NCI-H146 treated with DMSO at 0.1 percent for 48 hours (cell line): ENCODE measurements around the gene SLC17A2.
A peak's percentile ranks its signal among the peaks of the same experiment; 100 is the strongest.

Source experiments
- DNase-seq: peaks from one replicate; lab custom pipeline; 2025; ENCODE audit not compliant: unreplicated experiment; lab: John Stamatoyannopoulos, UW

The SLC17A2 gene

DNA sequence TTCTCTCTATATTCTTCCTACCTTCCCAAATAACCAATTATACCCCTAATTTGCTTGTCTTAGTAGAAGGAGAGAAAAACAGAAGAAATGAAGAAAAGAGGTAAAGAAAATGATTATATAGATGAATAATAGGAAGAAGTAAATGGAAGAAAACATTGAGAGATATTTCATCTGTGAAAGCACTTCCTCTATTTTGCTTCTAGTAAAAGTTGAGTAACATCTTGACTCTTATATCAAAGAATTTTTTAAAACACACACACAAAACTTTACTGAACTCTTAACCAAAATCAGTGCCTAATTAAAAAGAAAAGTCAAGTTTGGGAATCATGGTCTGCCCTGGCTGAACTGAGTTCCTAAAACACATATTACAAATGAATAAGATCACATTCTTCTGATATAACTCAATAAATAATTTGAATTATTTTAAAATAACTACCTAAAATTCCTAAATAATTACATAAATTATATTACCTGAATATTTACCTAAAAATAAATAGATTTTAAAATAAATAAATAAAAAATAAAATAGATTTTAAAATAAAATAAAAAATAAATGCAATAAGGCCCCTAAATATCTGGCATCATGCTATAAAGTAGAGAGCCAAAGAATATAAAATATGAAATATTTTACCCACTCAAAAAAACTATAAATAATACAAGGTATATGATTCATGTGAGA lies 8.8 kb downstream of the SLC17A2 start:
- DNase-seq = no peak

DNA sequence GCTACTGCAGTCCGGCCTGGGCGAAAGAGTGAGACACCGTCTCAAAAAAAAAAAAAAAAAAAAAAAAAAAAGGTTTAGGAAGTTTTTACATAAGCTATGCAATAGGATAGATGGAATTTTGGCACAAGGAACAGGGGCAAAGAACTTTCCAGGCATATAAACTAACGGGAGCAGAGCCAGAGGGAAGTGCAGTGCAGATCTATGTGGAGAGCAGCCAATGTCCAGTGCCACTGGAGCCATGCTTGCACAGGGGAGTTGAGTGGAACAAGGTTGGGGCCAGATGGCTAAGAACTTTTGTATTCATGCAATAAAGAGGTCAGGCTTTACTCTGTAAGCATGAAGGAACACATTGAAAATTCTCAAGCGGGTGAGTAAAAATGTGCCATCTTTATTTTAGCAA lies 10.8 kb downstream of the SLC17A2 start:
- DNase-seq = no peak

DNA sequence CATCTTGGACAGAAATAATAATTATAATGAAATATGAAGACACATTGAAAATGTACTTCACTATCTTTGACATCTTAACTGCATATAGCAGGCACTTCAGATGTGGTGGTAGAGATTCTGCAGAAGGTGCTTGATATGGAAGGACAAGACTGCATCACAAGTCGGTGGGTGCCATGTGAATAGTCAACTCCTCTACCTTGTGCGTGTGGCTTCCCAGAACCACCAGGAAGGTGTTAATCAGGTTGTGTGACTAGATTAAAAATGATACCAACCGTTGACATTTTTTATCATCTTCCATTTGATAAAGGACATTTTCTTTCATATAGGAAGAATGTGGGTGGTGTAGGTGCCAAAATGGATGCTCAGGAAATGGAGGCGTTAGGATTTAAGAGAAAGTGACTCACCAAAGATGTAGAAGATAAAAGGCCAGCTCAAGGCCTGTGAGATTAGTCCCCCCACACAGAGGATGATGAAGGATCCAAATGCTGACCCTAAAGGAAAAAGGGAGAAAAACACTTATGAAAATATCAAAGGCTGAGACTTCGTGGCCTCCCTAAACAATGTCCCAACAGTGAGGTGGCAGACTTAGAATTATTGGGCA lies 12.3 kb downstream of the SLC17A2 start:
- DNase-seq = no peak

DNA sequence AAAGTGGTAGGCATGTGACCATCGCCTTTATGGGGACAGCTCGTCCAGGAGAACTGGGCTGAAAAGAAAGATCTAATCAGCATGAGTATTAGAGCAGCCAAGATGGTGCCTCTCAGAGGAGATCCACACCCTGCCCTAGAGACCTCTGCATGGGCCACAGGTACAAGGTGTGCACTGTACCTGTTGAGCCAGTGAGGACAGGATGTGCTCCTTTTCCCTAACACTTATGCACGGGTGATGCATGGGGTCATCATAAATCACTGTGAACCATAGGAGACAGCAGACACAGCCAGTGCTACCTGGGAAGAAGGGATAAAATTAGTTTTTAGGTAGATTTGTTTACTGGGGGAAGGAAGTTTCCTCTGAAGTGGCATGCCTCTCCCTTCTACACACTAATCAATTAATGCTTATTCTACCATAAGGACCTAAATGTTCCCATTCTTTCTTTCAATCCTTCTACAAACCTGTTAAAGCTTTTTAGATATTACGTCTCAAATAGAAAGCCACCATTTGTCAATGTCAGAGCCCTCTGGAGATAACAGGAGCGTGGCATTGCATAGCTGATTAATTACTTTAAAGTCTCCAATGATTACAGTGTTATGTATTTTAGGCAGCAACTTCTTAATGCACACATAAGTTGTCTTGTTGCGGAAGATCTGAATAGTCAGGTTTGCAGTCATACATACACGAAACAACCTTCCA lies 13.6 kb downstream of the SLC17A2 start:
- DNase-seq = no peak

DNA sequence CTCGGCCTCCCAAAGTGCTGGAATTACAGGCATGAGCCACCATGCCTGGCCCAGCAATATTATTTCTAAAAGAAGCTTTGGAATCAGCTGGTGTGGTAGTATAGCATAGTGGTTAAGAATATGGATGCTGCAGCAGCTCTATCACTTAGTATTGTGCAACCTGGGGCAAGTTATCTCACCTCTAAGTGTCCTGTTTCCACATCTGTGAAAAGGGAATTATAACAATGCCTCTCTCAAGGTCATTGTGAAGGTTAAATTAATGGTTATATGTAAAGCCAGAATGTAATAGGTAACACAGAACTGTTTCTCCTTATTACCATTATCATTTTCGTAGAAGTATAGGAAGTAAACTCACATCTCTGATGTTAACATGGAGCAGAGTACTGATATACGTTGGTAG lies 14.2 kb downstream of the SLC17A2 start:
- no peak for DNase-seq

DNA sequence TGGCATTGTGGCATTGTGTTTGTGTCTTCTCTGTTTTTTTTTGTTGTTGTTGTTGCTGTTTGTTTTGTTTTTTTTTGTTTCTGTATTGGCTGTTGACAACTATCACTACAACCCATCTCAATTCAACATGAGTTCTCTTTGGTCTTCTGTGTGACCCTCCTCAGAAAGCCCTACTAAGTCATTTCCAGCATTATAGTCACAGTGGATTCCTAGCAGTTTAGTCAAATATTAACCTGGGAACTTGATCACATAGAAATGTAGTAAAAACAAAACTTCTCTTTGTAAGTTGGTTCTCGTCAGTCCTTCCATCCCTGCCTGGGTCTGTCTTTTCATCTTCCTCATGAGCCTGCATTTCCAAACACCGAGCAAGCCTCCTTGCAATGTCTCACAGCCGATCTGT lies 16.8 kb downstream of the SLC17A2 start:
- no peak for DNase-seq

DNA sequence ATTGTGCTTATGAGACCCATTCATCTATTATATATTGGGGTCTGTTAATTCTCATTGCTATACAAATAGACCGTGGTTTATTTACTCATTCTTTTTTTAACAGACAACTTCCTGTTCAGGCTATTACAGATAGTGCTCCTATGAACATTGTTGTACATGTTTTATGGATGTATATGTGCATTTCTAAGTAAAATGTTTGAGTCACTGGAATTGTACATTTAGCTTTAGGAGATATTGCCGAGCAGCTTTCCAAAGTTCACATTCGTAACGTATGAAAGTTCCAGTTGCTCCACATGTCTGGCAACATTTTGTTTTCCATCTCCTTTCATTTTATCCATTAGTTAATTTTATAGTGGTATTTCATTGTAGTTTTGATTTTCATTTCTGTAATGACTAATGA lies 19.1 kb downstream of the SLC17A2 start:
- DNase-seq = no peak

DNA sequence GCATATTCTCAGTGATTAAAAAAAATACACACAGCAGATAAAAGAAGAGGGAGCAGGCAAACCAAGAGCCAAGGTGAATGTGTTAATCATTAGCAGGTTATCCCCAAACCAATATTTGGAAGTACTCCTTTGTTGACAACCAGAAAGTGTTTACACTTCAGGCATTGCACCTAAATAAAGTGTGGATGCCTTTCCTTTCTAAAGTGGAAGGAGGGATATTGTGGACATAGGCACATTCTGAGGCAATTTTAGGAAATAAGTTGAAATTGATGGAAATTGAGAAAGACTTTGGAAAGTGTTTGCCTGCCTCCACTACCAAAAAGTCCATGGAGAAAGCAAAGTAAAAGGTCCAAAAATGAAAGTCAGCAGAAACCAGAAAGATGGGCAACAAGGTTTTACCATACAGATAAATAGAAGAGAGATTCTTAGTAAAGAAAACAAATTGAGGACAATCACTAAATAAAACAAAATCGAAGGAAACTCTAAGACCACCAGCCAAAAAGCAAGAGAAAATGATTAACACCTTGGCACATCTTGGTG lies 22.9 kb downstream of the SLC17A2 start:
- DNase-seq = no peak

DNA sequence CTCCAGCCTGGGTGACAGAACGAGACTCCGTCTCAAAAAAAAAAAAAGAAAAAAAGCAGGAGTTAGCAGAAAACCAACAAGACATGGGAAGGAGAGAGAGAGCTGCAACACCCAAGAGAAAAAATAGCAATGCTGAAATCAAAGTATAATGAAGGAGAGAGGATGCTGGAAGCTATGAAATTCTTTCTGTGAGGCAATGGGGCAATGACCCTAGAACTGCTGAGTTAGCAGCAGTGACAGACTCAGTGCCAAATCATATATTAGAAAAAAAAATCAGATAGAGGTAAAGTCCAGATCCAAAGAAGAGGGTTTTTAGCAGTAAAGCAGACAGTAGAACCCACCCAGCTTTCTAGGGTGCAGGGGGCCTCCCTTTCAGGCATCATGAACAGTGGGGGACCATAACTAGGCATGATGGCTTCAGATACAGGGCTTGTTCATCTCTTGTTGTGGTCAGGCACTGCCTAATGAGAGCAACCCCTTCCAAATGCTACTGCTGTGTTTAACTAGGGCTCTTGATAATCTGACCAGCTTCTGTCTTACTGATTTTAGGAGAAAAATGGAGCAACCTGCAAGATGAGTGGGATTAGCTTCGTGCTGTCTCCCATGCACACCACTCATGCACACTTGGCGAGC lies 26.9 kb downstream of the SLC17A2 start:
- DNase-seq = no peak

DNA sequence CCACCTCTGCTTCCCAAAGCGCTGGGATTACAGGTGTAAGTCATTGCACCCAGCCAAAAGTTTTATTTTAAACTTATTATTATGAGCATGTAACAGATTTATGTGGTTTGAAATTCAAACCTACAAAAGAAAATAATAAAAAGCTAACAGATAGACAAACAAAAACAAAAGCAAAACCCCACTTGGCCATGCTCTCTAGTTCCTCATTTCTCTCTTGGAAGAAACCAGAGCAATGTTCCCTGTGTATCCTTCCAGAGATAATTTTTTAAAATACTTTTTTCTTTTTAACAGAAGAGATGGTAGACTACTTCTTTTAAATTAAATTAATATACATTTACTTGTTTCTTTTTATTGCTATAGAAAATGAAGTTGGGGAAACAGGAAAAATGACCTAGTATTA lies 28.4 kb downstream of the SLC17A2 start:
- no peak for DNase-seq

DNA sequence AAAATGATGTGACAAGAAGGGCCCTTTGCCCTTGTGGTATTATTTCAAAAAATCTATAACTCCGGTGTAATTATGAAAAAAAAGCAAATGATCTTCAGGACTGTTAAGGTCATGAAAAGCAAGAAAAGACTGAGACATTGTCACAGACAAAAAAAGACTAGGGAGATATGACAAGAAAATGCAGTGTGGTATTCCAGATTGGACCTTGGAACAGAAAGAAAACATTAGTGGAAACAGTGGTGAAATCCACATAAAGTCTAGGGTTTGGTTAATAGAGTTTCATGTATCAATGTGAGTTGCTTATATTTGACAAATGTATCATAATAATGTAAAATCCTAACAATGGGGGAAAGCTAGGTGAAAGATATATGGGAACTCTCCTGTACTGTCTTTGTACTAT lies 29.6 kb downstream of the SLC17A2 start:
- DNase-seq = no peak

DNA sequence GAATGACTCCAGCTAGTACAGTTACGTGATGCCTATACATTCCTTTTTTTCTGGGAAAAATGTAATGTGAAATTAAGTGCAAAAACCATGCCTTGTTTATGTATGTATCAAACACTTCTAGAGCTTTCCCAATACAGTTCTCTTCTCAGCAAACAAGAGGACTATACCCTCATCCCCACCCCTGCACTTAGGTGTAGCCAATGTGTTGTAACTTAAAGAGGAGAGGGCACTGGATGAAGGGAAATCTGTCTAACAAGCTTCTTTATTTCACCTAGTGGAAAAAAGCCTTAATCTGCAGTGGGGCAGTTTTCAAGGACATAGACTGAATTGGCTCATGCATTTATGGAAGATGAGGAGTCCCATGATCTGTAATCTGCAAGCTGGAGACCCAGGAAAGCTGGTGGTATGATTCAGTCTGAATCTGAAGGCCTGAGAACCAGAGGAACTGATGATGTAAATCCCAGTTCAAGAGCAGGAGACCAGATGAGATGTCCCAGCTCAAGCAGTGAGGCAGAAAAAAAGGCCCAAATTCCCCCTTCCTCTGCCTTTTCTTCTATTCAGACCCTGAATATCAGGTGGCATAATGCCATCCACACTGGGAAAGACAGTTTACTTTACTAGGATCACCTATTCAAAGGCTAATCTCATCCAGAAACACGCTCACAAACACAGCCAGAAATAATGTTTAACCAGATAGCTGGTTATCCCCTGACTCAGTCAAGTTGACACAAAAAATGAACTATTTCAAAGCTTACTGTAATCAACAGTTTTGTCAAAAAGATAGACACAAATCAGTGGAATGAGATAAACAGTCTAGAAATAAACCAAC lies 30.7 kb downstream of the SLC17A2 start:
- no peak for DNase-seq

DNA sequence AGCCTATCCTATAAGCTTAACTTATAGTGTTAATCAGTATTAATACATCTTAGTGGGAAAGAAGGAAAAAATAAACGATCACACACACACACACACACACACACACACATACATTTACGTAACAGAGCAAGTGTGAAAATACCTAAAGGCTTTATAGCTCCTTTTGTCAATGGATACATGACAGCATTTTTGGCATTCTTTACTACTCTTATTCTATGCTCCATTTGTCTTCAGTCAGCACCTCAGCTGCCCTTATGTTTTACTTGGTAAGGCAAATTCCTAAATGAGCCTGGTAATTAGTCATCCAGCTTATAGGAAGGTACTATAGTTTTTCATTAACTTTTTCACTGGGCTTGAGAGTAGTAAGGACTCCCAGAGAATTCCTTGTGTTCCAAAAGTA lies 31.4 kb downstream of the SLC17A2 start:
- DNase-seq = no peak

DNA sequence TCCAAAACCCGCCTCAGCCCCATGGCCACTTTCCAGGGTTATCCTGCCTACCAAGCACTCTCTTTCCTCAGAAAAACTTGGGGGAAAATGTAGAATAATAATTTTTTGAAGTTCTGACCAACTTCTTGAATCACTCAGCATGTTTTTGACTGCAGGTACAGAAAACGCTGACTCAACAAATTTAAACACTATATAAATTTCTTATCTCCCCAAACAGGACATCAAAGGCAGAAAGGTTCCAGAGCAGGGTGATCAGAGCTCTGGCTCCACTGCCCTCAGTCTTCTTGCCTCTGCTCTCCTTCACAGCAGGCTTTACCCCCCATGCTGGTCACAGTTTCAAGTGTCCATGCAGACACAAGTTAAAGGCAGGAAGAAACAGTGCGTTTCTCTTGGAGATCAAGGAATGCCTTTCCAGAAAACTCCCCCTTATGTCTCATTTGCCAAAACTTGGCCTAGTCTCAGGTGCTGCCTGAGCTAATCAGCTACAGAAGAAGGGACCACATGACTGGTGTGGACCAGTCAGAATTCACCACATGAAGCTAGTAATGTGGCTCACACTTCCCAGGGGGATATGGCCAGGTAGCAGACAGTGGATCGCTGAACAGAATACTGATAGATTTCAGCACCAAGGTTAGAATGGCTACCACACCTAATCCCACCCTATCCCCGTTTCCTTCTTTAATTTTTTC lies 32.1 kb downstream of the SLC17A2 start:
- no peak for DNase-seq

DNA sequence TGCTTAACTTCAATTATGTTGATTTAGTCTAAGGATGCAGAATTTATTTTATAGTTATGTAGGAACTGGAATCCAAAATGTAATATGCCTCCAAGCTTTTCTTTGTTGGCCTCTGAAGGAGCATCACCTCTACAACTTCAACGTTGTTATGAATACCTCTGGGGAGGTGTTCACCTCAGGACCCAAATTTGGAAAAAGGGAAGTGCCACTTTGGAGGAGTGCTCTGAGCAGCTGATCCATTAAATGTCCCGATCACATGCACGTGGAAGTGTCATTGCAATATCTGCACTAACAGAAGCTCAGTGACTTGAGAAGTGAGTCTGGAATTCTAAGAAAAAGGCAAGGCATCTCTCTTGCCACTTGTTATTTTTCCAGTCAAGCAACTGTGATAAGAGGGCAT lies 34.2 kb downstream of the SLC17A2 start:
- DNase-seq = no peak

DNA sequence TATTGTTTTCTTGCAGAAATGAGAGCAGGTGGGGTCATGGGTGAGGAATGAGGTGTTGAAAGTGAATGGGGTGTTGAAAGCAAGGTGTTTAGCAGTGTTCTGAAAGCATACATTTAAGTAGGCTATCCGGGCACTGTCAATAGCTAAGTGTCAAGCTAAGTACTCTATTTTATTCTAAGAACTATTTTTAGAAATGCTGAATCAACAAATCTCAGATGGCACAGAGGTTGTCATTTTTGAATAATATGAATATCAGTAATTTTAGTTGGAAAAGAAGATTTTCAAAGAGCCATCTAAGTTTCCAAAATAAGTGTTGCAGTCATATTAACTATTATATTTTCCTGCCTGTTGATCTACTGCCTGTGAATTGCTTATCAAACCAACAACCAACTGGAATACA lies 34.7 kb downstream of the SLC17A2 start:
- DNase-seq = no peak

DNA sequence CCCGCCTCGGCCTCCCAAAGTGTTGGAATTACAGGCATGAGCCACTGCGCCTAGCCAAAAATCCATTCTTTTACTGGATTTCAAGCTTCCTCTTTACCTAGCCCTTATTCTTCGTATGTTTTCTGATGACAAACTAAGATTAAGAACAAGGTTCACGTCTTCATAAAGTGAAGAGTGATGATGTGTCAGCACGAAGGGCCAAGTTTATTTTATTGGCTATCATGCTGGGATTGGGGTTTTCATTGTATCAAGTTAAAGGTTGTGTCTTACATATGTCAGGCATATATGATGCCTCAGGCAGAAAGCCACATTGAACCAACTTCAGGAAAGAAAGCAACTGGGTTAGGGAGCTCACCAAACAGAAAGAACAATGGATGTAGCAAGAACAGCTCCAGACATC lies 36.7 kb downstream of the SLC17A2 start:
- DNase-seq = no peak

DNA sequence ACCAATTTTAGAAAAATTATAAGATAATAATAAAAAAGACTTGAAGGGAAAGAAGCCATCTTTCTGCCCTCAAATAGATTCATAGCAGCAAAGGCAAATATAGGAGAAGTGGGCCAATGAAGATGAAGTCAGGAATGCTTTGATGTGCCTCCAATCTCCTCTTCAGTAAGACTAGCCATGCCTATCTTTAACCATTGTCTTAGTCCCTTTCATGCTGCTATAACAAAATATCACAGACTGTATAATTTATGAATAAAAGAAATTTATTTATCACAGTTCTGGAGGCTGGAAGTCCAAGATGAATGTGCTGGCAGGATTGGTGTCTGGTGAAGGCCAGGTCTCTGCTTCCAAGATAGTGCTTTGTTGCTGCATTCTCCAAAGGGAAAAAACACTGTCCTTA lies 37.6 kb downstream of the SLC17A2 start:
- DNase-seq = no peak

DNA sequence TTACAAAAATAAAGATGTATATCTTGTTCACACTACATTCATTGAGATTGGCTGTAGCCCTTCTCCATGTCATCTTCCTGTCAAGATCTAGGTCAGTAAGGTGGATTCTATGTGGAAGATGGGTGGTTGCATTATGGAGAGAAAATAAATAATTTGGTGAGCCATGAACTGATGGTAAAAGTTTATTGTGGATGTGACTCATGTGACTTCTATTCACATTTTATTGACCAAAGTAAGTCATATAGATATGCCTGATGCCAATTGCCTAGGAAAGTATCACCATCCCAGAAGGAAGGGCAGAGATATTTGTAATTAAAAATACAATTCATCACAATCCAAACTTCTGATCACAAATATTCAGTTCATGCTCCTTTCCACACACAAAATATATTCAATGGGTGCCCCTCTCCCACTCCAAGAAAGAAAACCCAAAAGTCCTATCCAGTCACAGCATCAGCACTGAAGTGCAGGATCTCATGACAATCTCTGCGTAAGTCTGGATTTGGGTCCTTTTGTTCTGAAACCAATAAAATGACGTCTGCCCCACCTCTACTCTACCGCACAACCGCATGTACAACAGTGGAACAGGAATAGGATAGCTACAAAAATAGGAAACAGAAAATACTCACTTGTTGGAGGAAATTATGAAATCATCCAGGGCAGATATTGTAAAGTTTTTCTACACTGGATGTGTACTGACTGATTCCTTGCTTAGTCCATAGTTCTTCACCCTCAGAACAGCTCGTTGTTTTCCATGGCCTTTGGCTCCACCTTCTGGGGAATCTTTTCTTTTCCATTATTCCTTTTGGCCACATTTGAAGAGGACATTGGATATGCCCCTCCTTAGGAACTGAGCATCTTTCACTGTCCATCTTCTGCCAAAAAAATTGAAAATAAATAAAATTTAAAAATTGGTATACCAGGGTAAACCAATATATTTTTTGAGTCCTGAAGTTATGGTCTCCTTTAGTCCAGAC lies 40.3 kb downstream of the SLC17A2 start:
- DNase-seq = peak; percentile 37
